ENCODE results near the gene UBASH3A. TPM values are rescaled to one million over a fixed set of nuclear protein-coding genes. Genes with fewer than 3 reads are reported as not detected.

UBASH3A gene
- total and polyA plus RNA-seq, 12 donors, result 0.09 to 1.2 (median 0.44) TPM; not detected in 2

- Histone ChIP-seq H3K4me1 (replicated peaks in 1 of 2) (peaks cover 0 to 12% of the 10 kb centered on the region in 2 donors), H3K27ac (no peak overlapping the region), H3K4me3 (no peak overlapping the region), H3K9me3 (replicated peaks in 1 of 3) (no peaks in the 10 kb centered on the region), H3K36me3 (replicated peaks in 1 of 2) (no peaks in the 10 kb centered on the region), H3K27me3 (no peaks in the 10 kb centered on the region)
- 67 to 76% (median 71%) methylated on average over 8 of the region's 8 CpGs for WGBS, 4 donors
- intact Hi-C loops (cut with DNase I), result no loop called here
- no peak for DNase-seq
- no peak for TF ChIP-seq CTCF (IDR thresholded peaks at IDR 0.05)
- no peak for TF ChIP-seq POLR2A (IDR thresholded peaks at IDR 0.05)
These were observed 88.5 kb downstream of the UBASH3A start for GRCh38 chr21:42492201-42492600.

GRCh38 chr21:42493109-42494060, 89.7 kb downstream of the UBASH3A start:
- no peaks in the 10 kb centered on the region for H3K36me3 ChIP-seq (replicated peaks in 1 of 2)
- intact Hi-C loops (cut with DNase I), result no loop called here
- H3K4me1 ChIP-seq (replicated peaks in 1 of 2), result peaks cover 0 to 12% of the 10 kb centered on the region in 2 donors
- no peak overlapping the region for H3K4me3 ChIP-seq
- TF ChIP-seq CTCF (IDR thresholded peaks at IDR 0.05) (no peak), POLR2A (IDR thresholded peaks at IDR 0.05) (no peak)
- H3K9me3 ChIP-seq (replicated peaks in 1 of 3), result no peaks in the 10 kb centered on the region
- DNase-seq, result peak in 1 of 7 donors; percentile 10
- H3K27ac ChIP-seq, result no peak overlapping the region
- 75 to 89% (median 80%) methylated on average over 13 of the region's 13 CpGs for WGBS, 4 donors
- no peaks in the 10 kb centered on the region for H3K27me3 ChIP-seq

GRCh38 chr21:42495027-42495426, 91.3 kb downstream of the UBASH3A start:
- Histone ChIP-seq H3K27ac (peak overlapping the region in 1 of 5 donors; percentile 59), H3K27me3 (no peaks in the 10 kb centered on the region), H3K9me3 (replicated peaks in 1 of 3) (no peaks in the 10 kb centered on the region), H3K4me3 (no peak overlapping the region), H3K4me1 (replicated peaks in 1 of 2) (peaks cover 0 to 12% of the 10 kb centered on the region in 2 donors), H3K36me3 (replicated peaks in 1 of 2) (no peaks in the 10 kb centered on the region)
- DNase-seq, result no peak
- no peak for TF ChIP-seq CTCF (IDR thresholded peaks at IDR 0.05)
- TF ChIP-seq POLR2A (IDR thresholded peaks at IDR 0.05), result no peak
- 90 to 98% (median 94%) methylated on average over 3 to 5 of the region's 5 CpGs for WGBS, 4 donors
- intact Hi-C loops (cut with DNase I), result no loop called here

GRCh38 chr21:42495765-42496119, 92.0 kb downstream of the UBASH3A start:
- Histone ChIP-seq H3K4me1 (replicated peaks in 1 of 2) (peaks cover 0 to 12% of the 10 kb centered on the region in 2 donors), H3K27ac (peak overlapping the region in 2 of 5 donors; percentile 37 to 59), H3K36me3 (replicated peaks in 1 of 2) (no peaks in the 10 kb centered on the region), H3K27me3 (no peaks in the 10 kb centered on the region), H3K9me3 (replicated peaks in 1 of 3) (no peaks in the 10 kb centered on the region), H3K4me3 (peak overlapping the region in 2 of 4 donors; percentile 21 to 55)
- intact Hi-C loops (cut with DNase I), result no loop called here
- DNase-seq, result peak in 2 of 7 donors; percentile 41 to 79
- 0 to 2% (median 1%) methylated on average over 14 to 18 of the region's 18 CpGs for WGBS, 4 donors
- TF ChIP-seq CTCF (IDR thresholded peaks at IDR 0.05) (peak in 3 of 6 experiments; percentile 16 to 35 (median 20)), POLR2A (IDR thresholded peaks at IDR 0.05) (peak; percentile 5 to 23)
